Measurements from ENCODE around the gene PKD1.
A peak's percentile ranks its signal among the peaks of the same experiment; 100 is the strongest.

Gene PKD1

DNA sequence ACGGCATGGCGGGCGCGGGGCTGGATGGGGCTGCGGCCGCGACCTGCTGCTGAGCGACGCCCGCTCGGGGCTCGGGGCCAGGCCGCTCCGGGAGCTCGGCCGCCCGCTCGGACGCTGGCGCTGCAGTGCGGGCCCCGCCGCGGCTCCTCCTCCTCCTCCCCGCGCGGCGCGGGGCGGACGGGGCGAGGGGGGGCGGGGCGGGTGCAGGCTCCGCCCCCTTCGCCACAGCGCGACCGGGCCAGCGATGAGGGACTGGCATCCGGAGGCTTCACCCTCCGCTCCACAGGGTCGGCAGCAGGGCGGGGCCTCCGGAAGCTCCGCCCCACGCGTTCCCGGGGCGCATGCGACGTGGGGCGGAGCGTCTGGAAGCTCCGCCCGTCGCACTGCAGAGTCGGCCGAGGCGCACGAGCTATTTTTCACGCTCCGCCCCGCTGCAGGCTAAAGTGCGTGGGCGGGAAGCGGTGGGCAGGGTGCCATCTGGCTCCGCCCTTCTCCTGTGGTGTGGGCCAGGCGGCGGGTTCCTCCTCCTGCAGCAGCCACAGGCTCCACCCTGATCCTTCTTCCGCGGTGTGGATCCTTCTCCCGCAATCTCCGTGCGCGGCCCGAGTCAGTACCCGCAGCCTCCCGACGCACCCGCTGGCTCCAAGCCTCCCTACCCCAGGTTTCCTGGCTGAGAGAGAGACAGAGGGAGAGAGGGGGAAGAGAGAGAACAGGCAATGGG is at the start of gene PKD1:
Gene PKD1 (minus strand): TSS at position 129 of the 721 bp plus-strand sequence. CDS start 209 bp downstream, outside the sequence.
- DNase-seq (ENCODE audit: low spot score) = peak; percentile 93

DNA sequence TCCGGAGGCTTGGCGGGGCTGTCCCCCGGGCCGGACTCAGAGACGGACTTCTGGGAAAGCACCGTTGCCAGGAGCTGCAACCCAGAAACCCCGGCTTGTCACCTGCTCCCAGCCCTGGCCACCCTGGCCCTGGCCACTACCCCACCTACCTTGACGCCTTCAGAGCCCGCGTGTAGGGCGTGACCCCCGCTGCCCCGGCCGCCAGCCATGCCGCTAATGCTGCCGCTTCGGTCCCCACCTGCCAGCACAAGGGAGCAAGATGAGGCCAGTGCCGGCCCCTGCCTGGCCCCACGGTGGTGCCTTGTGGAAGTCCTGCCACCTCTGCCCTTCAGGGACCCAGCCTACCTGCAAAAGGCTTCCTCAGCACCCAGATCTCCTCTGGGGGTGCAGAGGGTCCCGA is 49.3 kb upstream of the PKD1 start:
- no peak for DNase-seq (ENCODE audit: low spot score)

DNA sequence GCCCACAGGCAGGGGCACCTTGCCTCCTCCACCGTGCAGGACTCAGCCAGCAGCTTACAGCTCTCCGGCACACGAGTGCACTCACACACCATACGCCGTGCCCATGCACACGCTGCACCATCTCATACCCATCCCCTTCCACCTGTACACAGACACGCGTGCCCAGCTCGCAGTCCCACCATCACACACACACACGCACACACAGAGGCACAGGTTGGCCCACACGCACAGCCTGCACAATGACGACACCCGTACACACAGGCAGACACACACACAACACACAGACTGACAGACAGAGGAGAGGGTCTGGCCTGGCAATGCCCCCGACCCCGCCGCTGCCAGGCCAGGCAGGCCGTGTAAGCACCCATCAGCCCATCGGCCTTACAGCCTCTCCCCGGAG is 48.6 kb upstream of the PKD1 start:
- no peak for DNase-seq (ENCODE audit: low spot score)

DNA sequence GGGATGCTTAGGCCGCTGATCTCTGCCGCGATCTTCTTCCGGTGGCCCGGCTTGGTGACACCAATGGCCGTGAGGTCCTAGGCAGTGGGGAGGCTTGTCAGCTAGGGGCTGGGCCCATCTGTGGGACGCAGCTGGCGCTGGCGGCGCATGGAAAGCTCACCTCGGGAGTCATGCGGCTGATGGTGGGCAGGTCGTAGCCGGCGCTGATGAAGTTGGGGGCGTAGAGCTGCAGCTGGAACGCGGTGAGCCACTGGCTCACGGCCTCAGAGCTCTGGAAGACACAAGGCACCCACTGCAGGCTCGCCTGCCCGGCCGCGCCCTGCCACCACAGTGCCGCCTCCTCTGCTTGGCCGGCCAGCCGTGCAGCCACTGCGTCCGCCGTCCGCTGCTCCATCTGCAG is 48.0 kb upstream of the PKD1 start:
- DNase-seq (ENCODE audit: low spot score) = no peak

DNA sequence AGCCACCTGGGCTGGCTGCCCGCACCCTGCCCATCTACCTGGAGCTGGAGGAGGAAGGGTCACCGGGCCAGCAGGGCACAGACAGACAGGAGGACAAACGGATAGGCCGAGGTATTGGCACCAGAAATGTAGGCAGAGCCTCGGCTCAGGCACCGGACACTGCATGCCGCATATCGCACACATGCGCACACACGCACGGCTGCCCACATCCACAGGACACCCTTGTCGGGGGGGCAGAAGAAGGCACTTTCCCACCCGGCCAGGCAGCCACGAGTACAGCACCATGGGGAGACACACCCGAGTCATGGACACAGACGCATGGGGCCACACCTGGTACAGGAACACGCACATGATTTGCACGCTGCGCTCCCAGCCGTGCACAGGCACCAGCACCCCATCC is 46.3 kb upstream of the PKD1 start:
- no peak for DNase-seq (ENCODE audit: low spot score)

DNA sequence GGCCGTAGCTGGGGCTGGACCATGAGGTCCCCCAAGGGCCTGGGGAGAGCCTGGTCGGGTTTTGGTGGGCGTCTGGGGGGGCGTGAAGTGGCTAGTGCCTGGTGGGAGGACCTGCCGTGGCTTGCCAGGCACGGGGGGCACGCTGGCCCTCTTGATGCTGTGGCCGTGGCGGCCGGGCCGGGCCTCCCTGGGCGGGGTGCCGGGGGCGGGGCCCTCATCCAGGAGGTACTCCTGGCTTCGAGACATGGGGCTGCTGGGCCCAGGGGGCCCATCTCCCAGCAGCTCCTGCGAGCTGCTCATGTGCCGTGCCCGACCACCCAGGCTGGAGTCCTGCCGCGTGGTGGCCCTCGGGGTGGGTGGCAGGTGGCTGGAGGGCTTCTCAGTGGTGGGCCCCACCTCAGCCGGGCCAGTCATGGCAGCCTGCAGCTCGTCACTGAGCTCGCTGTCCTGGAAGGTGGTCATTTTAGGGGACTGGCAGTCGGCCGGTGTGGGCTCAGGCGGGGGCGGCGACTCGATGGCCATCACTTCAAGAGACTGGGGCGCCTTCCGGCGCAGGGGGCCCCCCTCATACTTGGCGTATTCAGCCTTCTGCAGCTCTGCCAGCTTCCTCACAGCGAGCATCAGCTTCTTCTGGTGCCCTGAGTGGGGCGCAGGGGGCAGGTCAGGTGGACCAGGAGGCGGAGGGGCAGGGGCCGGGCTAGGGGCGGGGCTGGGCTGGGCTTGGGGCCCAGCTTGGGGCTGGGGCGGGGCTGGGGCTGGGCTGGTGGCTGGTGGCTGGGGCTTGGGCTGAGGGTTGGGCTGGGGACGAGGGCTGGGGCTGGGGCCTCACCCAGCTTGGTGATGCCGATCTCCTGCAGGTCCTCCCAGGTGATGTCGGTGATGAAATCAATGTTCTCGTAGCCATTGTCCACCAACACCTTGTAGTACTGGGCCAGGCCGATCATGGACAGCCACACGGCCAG is 45.5 kb upstream of the PKD1 start:
- no peak for DNase-seq (ENCODE audit: low spot score)

DNA sequence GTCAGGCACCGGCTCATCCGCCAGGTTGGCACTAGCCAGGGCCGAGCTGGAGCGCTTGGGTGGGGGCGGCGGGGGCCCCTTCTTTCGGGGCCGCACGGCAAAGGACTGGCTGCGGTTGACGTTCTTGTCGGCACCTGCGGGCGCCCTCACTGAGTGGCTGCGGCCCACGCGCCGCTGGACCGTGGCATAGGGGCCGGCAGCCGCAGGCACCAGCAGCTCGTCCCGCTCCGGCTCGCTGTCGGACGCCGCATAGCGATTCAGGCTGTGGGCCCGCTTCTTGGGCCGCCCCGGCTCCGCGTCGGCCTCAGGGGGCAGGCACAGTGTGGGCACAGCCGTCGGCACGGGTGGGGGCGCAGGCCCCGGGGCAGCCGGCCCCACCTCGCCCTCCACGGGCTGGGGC is 44.8 kb upstream of the PKD1 start:
- DNase-seq (ENCODE audit: low spot score) = no peak

DNA sequence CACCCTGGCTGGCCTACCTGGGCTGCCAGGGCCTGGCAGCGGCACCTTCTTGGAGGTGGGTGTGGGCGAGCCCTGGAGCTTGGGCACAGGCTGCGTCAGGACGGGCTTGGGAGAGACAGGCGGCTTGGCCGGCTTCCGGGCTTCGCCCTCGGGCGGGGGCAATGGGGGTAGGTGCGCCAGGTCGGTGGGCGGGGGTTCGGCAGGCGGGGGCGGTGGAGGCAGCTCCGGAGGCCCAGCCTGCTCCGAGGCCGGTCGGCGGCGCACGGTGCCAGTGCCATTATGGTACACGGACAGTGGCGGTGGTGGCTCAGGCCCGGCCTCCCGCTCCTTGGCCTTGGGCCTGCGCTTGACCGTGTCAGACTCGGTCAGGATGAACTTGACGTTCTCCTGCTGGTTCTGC is 43.9 kb upstream of the PKD1 start:
- no peak for DNase-seq (ENCODE audit: low spot score)

DNA sequence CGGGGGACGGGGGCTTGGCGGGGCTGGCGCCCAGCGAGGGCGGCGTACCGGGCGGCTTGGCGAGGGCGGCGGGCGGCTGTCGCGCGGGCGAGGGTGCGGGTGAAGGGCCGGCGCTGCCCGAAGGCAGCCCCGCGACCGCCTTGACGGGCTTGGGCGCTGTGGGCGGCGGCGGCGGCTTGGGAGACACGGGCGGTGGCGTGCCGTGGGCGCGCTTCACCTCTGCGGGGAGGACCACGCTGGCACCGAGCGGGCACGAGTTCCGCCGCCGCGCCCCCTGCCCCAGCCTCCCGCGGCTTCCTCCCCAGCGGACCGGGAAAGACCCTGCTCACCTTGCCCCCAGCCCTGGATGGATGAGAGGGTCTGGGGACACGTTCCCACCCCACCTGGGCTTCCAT is 43.4 kb upstream of the PKD1 start:
- DNase-seq (ENCODE audit: low spot score) = no peak

DNA sequence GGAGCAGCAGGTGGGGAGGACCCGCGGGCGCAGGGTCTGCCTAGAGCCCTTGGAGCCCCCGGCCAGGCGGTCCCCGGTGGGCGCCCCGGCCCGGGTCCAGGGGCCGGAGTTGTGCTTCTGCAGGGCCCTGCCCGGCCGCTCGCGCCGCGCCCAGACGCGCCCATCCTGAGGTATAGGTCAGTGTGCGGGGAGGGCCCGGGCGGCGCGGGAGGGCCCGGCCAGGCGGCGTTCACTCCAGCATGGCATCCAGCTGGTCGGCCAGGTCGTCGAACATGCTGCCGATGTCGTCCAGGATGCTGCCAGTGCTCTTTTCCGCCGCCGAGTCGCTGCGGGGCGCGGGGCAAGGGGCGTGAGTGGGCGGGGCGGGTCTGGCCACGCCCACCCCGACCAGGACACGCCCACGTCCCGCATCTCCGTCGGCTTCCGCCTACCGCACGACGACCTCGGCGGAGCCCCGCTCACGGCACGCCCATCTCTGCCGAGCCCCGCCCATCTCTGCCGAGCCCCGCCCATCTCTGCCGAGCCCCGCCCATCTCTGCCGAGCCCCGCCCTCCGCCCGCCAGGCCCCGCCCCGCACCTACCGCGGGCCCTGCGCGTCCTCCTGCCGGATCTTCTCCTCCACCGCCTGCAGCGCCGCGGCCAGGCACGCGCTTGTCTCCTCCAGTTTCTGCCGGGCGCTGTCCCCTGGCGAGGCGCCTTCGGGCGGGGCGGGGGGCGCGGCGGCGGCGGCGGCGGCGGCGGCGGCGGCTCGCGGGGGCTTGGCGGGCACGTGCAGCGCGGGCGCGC is 42.8 kb upstream of the PKD1 start:
- peak; percentile 43 for DNase-seq (ENCODE audit: low spot score)

DNA sequence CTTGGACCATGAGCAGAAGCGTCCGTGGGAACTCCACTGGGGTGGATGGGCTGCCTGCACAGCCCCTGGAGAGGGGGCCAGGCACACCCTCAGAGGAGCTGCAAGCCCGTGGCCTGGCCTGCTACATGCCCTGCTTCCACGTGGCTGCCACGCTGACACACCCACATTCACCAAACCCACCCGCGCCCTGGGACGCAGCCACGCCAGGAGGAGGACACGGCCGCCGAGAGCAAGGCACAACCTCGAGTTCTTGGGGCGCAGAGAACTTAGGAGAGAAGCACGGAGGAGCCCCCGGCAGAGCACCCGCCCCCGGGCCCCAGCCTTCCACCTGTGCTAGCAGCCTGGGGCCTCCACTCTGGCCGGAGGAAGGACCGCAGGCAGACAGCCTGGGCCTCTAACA is 41.9 kb upstream of the PKD1 start:
- DNase-seq (ENCODE audit: low spot score) = no peak

DNA sequence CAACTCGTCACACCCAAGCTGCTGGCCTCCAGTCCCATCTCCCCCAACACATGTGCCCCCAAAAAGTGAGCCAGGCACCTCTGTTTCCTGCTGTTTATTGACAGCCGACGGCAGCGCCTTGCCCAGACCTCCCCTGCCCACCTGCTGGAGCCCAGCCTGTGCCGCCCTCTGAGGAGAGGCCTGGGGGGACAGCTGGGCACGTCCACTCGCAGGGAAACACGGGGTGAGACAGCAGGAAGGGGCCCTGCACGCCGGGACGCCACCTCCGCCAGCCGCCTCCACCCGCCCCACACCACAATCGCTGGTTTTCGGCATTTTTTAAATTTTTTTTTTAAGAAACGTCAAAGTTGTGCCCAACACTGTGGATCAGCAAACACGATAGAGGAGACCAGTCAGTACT is 41.4 kb upstream of the PKD1 start:
- DNase-seq (ENCODE audit: low spot score) = no peak

DNA sequence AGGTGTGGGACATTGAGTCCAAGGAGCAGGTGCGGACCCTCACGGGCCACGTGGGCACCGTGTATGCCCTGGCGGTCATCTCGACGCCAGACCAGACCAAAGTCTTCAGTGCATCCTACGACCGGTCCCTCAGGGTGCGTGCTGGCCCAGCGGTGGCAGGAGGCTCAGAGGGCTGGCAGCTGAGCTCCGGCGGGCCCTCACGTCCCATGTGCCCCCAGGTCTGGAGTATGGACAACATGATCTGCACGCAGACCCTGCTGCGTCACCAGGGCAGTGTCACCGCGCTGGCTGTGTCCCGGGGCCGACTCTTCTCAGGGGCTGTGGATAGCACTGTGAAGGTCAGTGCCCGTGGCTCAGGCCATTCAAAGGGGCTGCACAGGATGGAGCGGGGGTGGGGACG is 40.3 kb upstream of the PKD1 start:
- DNase-seq (ENCODE audit: low spot score) = no peak

DNA sequence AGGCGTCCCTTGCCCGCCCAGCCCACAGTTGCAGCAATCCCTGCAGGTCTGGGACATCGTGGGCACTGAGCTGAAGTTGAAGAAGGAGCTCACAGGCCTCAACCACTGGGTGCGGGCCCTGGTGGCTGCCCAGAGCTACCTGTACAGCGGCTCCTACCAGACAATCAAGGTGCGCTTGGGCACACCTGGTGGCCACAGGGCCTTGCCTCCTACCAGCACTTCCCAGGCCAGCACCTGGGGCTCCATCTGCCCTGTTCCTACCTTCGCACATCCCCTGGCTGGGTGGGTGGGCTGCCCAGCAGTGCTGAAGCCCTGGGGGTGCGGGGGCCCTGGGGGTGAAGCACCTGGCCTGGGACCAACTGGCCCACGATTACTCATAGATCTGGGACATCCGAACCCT is 39.8 kb upstream of the PKD1 start:
- no peak for DNase-seq (ENCODE audit: low spot score)

DNA sequence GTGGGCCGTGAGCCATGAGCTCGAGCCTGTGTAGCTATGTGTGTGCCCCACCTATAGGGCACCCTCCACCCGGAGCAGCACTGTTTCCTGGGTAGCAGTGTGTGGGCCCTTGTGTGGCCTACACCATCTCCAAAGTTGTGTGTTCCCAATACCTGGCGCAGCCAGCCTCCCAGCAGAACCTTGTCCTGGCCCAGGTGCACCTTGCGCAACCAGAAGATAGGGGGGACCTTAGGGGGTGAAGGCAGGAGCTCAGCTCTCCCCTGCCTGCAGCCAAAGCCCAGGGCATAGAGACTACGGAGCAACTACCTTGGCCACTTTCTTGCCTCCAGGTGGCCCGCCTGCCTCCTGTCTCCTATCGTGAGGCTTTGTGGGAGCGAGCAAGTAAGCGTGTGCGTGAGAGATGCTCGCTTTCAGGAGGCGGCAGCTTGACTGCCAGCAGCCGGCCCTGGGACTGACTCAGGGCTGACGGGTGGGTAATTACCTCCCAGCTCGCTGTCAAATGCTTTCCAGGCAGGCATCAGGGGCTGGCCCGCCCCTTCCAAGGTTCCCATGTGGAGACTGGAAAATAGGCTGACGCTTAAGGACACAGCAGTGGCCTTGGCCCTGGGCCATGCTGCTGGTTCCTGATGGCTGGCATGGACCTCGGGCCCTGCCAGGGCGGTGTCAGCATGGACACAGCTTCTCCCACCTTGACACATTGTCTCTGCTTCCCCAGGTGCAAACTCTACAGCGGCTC is 38.9 kb upstream of the PKD1 start:
- no peak for DNase-seq (ENCODE audit: low spot score)

DNA sequence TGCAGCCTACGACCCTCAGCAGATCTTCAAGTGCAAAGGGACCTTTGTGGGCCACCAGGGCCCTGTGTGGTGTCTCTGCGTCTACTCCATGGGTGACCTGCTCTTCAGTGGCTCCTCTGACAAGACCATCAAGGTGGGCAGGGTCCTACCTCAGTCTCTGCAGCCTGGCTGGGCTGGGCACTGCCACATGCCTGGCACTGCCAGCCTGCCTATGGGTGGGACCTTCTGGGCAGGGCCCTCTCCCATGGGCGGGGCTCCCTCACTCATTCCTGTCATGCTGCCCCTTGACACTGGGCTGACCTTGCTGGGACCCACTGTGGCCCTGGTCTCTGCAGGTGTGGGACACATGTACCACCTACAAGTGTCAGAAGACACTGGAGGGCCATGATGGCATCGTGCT is 38.2 kb upstream of the PKD1 start:
- DNase-seq (ENCODE audit: low spot score) = no peak

DNA sequence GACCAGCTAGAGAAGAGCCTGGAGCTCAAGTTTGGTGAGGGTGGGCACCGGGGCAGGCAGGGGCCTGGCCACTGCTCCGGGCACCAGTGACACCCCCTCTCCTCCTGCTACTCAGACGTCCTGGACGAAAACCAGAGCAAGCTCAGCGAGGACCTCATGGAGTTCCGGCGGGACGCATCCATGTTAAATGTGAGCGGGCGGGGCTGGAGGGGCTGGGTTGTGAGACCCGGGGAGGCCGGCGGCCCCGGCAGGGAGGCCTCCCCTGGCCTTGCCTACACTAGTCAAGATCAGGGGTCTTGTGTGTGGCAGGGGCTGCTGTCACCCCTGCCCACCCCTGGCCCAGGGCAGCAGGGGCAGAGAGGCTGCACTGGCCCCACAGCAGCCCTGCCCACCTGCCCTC is 37.7 kb upstream of the PKD1 start:
- no peak for DNase-seq (ENCODE audit: low spot score)

DNA sequence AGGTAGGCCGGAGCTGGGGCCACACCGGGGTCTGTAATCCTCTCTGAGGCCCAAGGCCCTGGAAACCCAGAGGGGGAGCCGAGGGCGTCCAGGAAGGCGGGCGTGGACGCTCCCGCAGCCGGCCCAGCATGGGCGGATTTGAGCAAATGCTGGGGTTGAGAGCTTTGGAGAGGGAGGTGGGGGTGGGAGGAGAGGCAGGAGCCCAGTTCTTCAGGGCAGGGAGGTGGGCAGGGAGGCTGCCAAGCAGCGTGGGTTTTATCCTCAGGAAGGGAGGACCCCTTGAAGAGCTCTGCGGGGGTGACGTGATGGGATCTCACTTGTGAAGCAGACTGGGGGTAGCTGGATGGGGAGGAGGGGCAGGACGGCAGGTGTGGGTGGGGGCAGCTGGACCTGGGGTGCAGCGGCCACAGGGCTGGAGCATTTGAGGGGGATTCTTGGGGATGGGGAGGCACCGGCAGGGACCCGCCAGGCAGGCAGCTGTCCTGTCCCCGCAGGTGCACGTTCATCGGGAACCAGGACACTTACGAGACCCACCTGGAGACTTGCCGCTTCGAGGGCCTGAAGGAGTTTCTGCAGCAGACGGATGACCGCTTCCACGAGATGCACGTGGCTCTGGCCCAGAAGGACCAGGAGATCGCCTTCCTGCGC is 37.1 kb upstream of the PKD1 start:
- DNase-seq (ENCODE audit: low spot score) = no peak

DNA sequence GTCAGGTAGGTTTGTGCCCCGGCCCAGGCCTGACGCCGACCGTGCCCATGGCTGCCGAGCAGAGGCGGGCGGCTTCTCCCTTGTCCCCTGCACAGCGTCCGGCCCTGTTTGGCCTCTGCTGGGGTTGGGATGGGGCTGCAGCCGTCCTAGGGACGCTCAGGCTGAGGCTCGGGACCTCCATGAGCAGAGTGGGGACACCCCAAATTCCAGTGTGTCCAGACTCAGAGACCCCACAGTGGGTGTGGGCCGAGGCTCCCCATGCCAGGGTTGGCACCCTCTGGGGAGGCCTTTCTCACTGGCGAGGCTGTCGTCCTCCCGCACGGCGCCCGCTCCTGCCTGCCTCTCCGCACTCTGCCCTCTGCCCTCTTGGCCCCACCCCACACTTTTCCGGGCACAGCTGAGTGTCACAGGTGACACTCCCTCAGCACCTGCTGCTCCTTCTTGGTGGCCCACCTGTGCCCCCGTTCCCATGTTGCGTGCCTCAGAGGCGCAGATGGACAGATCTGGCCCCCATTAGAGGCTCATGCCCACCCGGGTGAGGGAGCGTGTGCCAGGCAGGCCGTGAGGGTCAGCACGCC is 36.0 kb upstream of the PKD1 start:
- DNase-seq (ENCODE audit: low spot score) = no peak

DNA sequence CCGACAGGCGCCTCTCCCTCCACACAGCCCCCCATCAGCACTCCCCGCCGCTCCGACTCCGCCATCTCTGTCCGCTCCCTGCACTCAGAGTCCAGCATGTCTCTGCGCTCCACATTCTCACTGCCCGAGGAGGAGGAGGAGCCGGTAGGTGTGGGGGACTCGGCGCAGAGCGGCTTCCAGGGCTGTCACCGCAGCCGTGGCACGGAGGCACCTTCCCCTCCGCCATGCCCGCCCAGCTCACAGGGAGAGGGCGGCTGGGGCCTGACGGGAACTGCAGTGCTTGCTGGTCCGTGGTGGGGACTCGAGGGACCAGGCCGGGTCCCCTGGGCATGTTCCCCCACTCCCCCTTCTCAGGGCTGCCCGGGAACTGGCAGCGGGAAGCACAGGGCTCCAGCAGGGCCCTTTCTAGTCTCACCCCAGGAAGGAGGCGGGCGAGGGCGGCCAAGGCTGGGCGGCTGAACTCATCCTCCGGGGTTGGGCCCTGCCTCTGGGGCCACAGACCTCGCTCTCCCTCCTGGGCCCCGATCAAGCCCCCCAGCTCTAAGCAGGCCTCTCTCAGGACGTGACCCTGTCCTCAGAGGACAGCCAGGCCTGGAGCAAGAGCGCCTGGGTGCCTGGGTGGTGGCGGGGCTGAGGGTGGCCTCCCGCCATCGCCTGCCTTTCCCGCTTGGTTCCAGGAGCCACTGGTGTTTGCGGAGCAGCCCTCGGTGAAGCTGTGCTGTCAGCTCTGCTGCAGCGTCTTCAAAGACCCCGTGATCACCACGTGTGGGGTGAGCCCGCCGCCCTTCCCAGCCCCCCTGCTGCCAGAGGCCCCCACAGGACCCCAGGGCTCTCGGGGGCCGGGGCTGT is 35.1 kb upstream of the PKD1 start:
- no peak for DNase-seq (ENCODE audit: low spot score)
